Calu3 (cell line): ENCODE measurements around the gene CMTM3. TPM values are rescaled to one million over a fixed set of nuclear protein-coding genes. Genes with fewer than 3 reads are reported as not detected.
"Not testable (repeated sequence)": the region's sequence is repeated elsewhere in the genome, so short reads cannot be mapped to it uniquely, and the experiment has no call there.

Experiments used
- BruUV-seq: library from RNA; stranded (reverse); fragments of 400-500 nt; replicated peaks from 2 replicates; lab custom pipeline; 2021; lab: Mats Ljungman, UMichigan
- CTCF ChIA-PET: fragments of 300-600 bp; sonication (Branson Sonifier 250); formaldehyde crosslinking; loops from one replicate; lab custom pipeline; 2022; ENCODE audit warnings: antibody characterized with exemption; lab: Charles Lee
- DNase-seq: peaks from one replicate; pipeline ENCODE4 v3.0.0; 2022
- H3K27ac Mint-ChIP-seq: one replicate; pipeline ENCODE4 v1.8.0; 2022; ENCODE audit warnings: mixed read lengths; ENCODE audit not compliant: unreplicated experiment
- H3K27me3 Mint-ChIP-seq: one replicate; pipeline ENCODE4 v1.8.0; 2022; ENCODE audit warnings: mixed read lengths; ENCODE audit not compliant: unreplicated experiment
- H3K36me3 Mint-ChIP-seq: one replicate; pipeline ENCODE4 v1.8.0; 2022; ENCODE audit warnings: mild to moderate bottlenecking, moderate library complexity, mixed read lengths; ENCODE audit not compliant: insufficient read depth, unreplicated experiment
- H3K4me1 Mint-ChIP-seq: one replicate; pipeline ENCODE4 v1.8.0; 2022; ENCODE audit warnings: mild to moderate bottlenecking, low read depth, mixed read lengths; ENCODE audit not compliant: unreplicated experiment
- H3K4me3 Mint-ChIP-seq: one replicate; pipeline ENCODE4 v1.8.0; 2022; ENCODE audit warnings: mild to moderate bottlenecking, low read depth, moderate library complexity, mixed read lengths; ENCODE audit not compliant: unreplicated experiment
- H3K9me3 Mint-ChIP-seq: one replicate; pipeline ENCODE4 v1.8.0; 2022; ENCODE audit warnings: low read depth, mixed read lengths; ENCODE audit not compliant: unreplicated experiment
- CTCF ChIP-seq: fragments of 200-600 bp; IDR thresholded peaks from one replicate; pipeline ENCODE4 v1.8.0; 2022; ENCODE audit warnings: antibody characterized with exemption; ENCODE audit not compliant: unreplicated experiment
- intact Hi-C: fragments of 100-400 bp; cut with micrococcal nuclease; formaldehyde crosslinking; loops from one replicate; pipeline ENCODE4 v1.10.0; 2022; ENCODE audit not compliant: unreplicated experiment
- total RNA-seq: library from RNA; stranded (reverse); gene quantifications from 2 replicates; pipeline ENCODE4 v1.2.3, GENCODE V29; 2022

CMTM3 gene
- total RNA-seq, 1 experiment from 2014 or later, result 33.6 TPM

DNA sequence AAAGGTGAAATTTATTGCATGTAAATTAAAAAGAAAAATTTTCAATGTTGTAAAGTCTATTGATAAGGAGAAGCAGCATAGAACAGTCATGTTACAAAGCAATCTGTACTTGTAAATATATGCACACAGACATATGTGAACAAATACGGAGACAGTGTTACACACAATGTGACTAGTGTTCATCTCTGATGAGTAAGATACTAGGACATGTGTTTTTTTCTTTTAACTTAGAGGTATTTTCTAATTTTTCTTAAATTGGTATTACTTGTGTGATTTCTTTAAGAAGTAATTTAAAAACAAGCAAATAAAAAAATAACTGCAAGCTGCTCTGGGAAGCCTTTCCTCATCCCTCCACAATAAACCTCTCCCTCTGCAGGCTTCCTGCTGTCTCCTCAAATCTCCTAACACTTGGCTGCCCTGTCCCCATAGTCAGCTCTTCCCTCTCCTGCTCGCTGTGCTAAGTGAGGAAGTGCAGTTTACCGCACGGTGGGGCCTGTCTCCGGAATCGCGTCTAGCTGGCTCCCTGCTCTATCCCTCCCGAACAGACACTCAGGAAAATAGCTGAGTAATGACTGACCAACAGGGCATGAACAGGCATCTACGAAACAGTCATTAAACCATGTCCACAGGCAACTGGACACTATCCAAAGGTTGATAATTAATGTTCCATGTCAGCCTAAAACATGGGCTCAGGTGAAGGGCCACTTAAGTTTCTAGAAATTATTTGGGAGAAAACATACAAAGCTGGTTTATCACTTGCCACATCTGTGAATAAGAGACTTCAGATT, 56.1 kb downstream of the CMTM3 start:
- Mint-ChIP-seq H3K27ac (no peak overlapping the region), H3K9me3 (no peaks in the 10 kb centered on the region), H3K27me3 (no peaks in the 10 kb centered on the region), H3K4me3 (peak overlapping the region; percentile 3), H3K4me1 (peaks cover 10% of the 10 kb centered on the region), H3K36me3 (no peaks in the 10 kb centered on the region)
- BruUV-seq, result no TSS peak
- no peak for TF ChIP-seq CTCF
- intact Hi-C loops, result no loop called here
- DNase-seq, result peak; percentile 51
- CTCF ChIA-PET, result interaction anchor here (0.7 to 3.8 kb wide), 5 partner anchors 10 to 302 kb away, joined by 4 to 28 read pairs (median 9); no protein-coding TSS in a partner anchor

- Mint-ChIP-seq H3K9me3 (no peaks in the 10 kb centered on the region), H3K4me3 (peak overlapping the region; percentile 3), H3K27me3 (no peaks in the 10 kb centered on the region), H3K4me1 (peaks cover 10% of the 10 kb centered on the region), H3K27ac (no peak overlapping the region), H3K36me3 (no peaks in the 10 kb centered on the region)
- TF ChIP-seq CTCF, result no peak
- intact Hi-C loops, result no loop called here
- no peak for DNase-seq
- no TSS peak for BruUV-seq
- CTCF ChIA-PET, result interaction anchor here (0.7 to 3.8 kb wide), 5 partner anchors 10 to 302 kb away, joined by 4 to 28 read pairs (median 9); no protein-coding TSS in a partner anchor
Observed at GRCh38 chr16:66661210-66661560, 56.7 kb downstream of the CMTM3 start.

GRCh38 chr16:66661671-66662346, 57.3 kb downstream of the CMTM3 start:
- not testable (repeated sequence) for H3K4me3 Mint-ChIP-seq, H3K9me3 Mint-ChIP-seq, H3K36me3 Mint-ChIP-seq, H3K27me3 Mint-ChIP-seq, DNase-seq, BruUV-seq, H3K27ac Mint-ChIP-seq
- intact Hi-C loops, result loop anchor here (2.0 kb wide), 1 partner anchor 53 kb away; no protein-coding TSS in a partner anchor
- H3K4me1 Mint-ChIP-seq, result peaks cover 10% of the 10 kb centered on the region
- CTCF ChIA-PET, result interaction anchor here (1.1 to 3.8 kb wide), 5 partner anchors 11 to 206 kb away, joined by 3 to 28 read pairs (median 10); no protein-coding TSS in a partner anchor

DNA sequence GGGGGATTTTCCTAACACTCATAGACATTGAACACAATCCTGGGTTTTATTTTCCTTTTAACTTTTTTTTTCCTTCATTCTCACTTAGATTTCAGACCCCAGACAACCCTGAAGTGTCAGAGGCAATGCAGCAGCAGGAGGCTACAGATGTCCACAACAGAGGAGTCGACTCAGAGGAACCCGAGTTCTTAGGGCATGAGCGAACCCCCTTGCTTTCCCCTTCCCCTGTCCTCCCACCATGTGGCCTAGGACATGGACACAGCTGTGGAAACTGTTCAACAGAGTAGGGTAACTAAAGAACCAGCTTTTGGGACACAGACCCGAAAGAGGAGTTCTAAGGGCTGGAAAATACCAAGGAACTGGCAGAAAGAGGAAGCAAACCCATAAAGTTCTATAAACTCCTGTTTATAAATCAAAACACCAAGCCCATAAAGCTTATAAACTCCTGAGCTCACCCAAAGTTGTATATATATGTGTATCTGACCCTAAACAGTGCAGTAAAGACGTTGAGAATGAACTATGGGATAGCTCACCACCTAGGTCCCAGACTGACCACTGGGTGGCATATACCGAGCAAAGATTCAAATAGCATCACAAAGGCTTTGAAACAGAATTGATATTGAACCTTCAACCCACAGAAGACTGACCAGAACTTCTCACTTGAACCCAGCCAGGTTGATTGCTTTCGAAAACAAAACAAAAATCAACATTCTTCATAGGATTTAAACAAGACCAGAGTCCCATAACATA, 58.1 kb downstream of the CMTM3 start:
- CTCF ChIA-PET, result interaction anchor here (0.5 to 3.8 kb wide), 9 partner anchors 11 to 305 kb away, joined by 3 to 28 read pairs (median 6); no protein-coding TSS in a partner anchor
- H3K4me3 Mint-ChIP-seq, result no peak overlapping the region
- no peak for TF ChIP-seq CTCF
- intact Hi-C loops, result loop anchor here (2.0 kb wide), 1 partner anchor 54 kb away; no protein-coding TSS in a partner anchor
- H3K27me3 Mint-ChIP-seq, result no peaks in the 10 kb centered on the region
- BruUV-seq, result no TSS peak
- peak; percentile 18 for DNase-seq
- H3K27ac Mint-ChIP-seq, result no peak overlapping the region
- no peaks in the 10 kb centered on the region for H3K9me3 Mint-ChIP-seq
- peaks cover 10% of the 10 kb centered on the region for H3K4me1 Mint-ChIP-seq
- H3K36me3 Mint-ChIP-seq, result no peaks in the 10 kb centered on the region

Other genes with a start within 250 kb of the CMTM3 start
- gene CDH5, start 238.0 kb upstream of the CMTM3 start, total RNA-seq, result not detected in 2 replicates
- 1.7 and 3.1 TPM in 2 replicates for gene BEAN1, start 177.4 kb upstream of the CMTM3 start, total RNA-seq
- gene TK2, start 54.6 kb upstream of the CMTM3 start, total RNA-seq, result 53.2 and 56.6 TPM in 2 replicates
- gene CKLF, start 52.1 kb upstream of the CMTM3 start, total RNA-seq, result 217 and 293 TPM in 2 replicates
- gene CMTM1, start 38.3 kb upstream of the CMTM3 start, total RNA-seq, result 48.4 and 72.1 TPM in 2 replicates
- gene CMTM2, start 25.2 kb upstream of the CMTM3 start, total RNA-seq, result 0.92 and 0.95 TPM in 2 replicates
- 79.6 and 110 TPM in 2 replicates for gene CMTM4, start 92.0 kb downstream of the CMTM3 start, total RNA-seq
- 152 and 163 TPM in 2 replicates for gene DYNC1LI2, start 146.9 kb downstream of the CMTM3 start, total RNA-seq
- gene TERB1, start 196.9 kb downstream of the CMTM3 start, total RNA-seq, result 0.29 and 0.59 TPM in 2 replicates
- gene NAE1, start 226.3 kb downstream of the CMTM3 start, total RNA-seq, result 79.4 and 84.5 TPM in 2 replicates
- not detected in 2 replicates for gene CA7, start 239.7 kb downstream of the CMTM3 start, total RNA-seq